HUES64 (cell line): ENCODE data around the gene SHD.
"Not testable (repeated sequence)": the region's sequence is repeated elsewhere in the genome, so short reads cannot be mapped to it uniquely, and the experiment has no call there.

ENCODE experiments used
- H3K27ac ChIP-seq: 2 replicates; pipeline ENCODE4 v1.7.0; 2013; ENCODE audit warnings: low read depth, low read length, inconsistent platforms
- H3K27me3 ChIP-seq: 2 replicates; pipeline ENCODE4 v1.6.1; 2013; ENCODE audit warnings: mild to moderate bottlenecking, low read length; ENCODE audit not compliant: insufficient read depth
- H3K36me3 ChIP-seq: 2 replicates; pipeline ENCODE4 v1.6.1; 2013; ENCODE audit warnings: mild to moderate bottlenecking, low read length; ENCODE audit not compliant: insufficient read depth
- H3K4me1 ChIP-seq: 2 replicates; pipeline ENCODE4 v1.6.1; 2013; ENCODE audit warnings: mild to moderate bottlenecking, low read length, moderate library complexity; ENCODE audit not compliant: insufficient read depth
- H3K4me3 ChIP-seq: 2 replicates; pipeline ENCODE4 v1.5.1; 2013; ENCODE audit warnings: mild to moderate bottlenecking, low read length, moderate library complexity
- H3K9ac ChIP-seq: 2 replicates; pipeline ENCODE4 v1.6.1; 2013; ENCODE audit warnings: mild to moderate bottlenecking, low read depth, low read length
- H3K9me3 ChIP-seq: 2 replicates; pipeline ENCODE4 v1.6.1; 2013; ENCODE audit warnings: low read depth, low read length; ENCODE audit not compliant: insufficient read depth
- WGBS: fragments of 150-250, 120-280 bp; methylation state at CpG from one replicate; pipeline ENCODE4 v1.1.7; 2013; ENCODE audit warnings: missing lambda C conversion rate; 5-methylcytosine and 5-hydroxymethylcytosine counted together

SHD gene

GRCh38 chr19:4286141-4286540, 7.1 kb downstream of the SHD start:
- peaks cover 11% of the 10 kb centered on the region for H3K27me3 ChIP-seq
- H3K9me3 ChIP-seq, H3K9ac ChIP-seq, H3K36me3 ChIP-seq, H3K4me3 ChIP-seq, H3K4me1 ChIP-seq, H3K27ac ChIP-seq: not testable (repeated sequence)
- WGBS, result 97% methylated on average over 4 of the region's 4 CpGs

DNA sequence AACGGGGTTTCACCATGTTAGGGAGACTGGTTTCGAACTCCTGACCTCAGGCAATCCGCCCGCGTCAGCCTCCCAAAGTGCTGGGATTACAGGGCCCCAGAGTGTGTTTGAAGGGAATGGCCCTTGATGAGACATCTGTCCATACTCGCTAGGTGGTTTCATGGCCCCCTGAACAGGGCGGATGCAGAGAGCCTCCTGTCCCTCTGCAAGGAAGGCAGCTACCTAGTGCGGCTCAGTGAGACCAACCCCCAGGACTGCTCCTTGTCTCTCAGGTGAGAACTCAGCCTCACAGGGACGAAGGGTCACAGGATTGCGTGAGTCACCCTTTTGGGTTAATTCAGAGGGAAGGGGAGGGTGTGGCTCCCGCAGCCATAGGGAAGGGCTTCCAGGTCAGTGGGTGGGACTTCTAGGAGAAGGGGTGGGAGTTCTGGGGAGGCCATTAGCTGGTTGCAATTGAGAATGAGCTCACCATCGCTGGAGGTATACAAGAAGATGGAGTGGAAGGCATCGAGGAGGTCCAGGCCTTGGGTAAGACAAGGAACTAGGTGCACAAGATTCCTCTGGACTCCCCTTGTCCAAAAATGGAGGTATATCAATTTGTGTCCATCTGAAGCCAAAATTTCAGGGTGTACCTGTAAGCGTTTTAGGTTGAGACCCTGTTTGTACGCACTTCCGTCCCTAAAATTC, 9.2 kb downstream of the SHD start:
- no peak overlapping the region for H3K27ac ChIP-seq
- WGBS, result 83% methylated on average over 16 of the region's 16 CpGs
- no peaks in the 10 kb centered on the region for H3K27me3 ChIP-seq
- peaks cover 2% of the 10 kb centered on the region; the same call in 1 of the 2 replicates for H3K4me1 ChIP-seq
- H3K4me3 ChIP-seq, result no peak overlapping the region
- H3K9ac ChIP-seq, result no peak overlapping the region
- no peaks in the 10 kb centered on the region for H3K36me3 ChIP-seq
- no peaks in the 10 kb centered on the region for H3K9me3 ChIP-seq

DNA sequence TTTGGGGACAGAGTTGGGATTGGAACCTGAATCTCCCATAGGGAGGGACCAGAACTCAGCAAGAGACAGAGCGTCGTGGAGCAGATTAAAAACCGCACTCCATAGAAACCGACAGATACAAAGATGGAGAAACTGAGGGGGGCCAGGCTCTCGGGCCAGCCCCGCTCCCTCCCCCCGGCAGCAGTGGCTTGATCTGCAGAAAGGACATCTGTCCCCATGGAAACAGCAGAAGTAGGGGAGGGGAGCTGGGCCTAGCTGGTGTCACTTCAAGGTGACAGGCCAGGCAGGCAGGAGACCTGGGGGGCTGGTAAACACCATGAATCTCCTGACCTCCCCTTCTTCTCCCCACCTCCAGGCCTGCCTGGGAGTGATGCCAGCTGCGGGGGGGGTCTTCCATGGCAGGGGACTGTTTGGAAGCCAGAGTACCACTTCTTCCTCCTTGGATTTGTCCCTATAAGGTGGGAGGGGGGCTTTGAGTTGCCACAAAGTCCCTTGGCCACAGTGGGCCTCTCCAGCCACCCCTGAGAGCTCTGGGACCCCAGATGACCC, 12.2 kb downstream of the SHD start:
- no peaks in the 10 kb centered on the region for H3K4me1 ChIP-seq
- H3K9me3 ChIP-seq, result no peaks in the 10 kb centered on the region
- no peaks in the 10 kb centered on the region for H3K27me3 ChIP-seq
- 86% methylated on average over 8 of the region's 8 CpGs for WGBS
- H3K4me3 ChIP-seq, result no peak overlapping the region
- H3K27ac ChIP-seq, result no peak overlapping the region
- H3K36me3 ChIP-seq, result no peaks in the 10 kb centered on the region
- H3K9ac ChIP-seq, result no peak overlapping the region

GRCh38 chr19:4292515-4292914, 13.4 kb downstream of the SHD start:
- no peaks in the 10 kb centered on the region for H3K4me1 ChIP-seq
- H3K9ac ChIP-seq, result no peak overlapping the region
- no peak overlapping the region for H3K27ac ChIP-seq
- H3K9me3 ChIP-seq, result no peaks in the 10 kb centered on the region
- 91% methylated on average over 15 of the region's 15 CpGs for WGBS
- H3K36me3 ChIP-seq, result no peaks in the 10 kb centered on the region
- H3K4me3 ChIP-seq, result no peak overlapping the region
- H3K27me3 ChIP-seq, result no peaks in the 10 kb centered on the region

DNA sequence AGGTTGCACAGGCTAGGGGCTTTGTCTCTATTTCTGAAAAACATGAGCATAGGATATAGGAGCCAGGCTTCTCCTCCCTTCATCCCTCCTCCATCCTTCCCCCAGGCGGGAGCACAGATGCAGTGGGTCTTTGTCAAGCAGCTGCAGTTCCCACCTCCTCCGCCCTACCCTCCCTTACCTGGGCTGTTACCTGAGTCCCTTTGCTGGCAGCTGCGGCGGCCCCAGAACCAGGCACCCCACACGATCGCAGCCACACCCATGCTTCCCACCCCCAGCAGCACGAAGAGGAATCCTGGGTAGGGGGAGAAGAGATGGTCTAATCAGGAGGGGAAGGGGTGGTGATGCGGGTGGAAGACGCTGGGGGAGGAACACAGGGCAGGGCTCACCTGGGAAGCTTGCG, 15.3 kb downstream of the SHD start:
- WGBS, result 63% methylated on average over 8 of the region's 10 CpGs
- Histone ChIP-seq H3K27ac (no peak overlapping the region), H3K9me3 (no peaks in the 10 kb centered on the region), H3K9ac (no peak overlapping the region), H3K27me3 (no peaks in the 10 kb centered on the region), H3K4me1 (no peaks in the 10 kb centered on the region), H3K4me3 (no peak overlapping the region), H3K36me3 (no peaks in the 10 kb centered on the region)

- Histone ChIP-seq H3K27ac (no peak overlapping the region), H3K4me3 (no peak overlapping the region), H3K9ac (no peak overlapping the region), H3K4me1 (no peaks in the 10 kb centered on the region), H3K9me3 (no peaks in the 10 kb centered on the region), H3K36me3 (no peaks in the 10 kb centered on the region), H3K27me3 (no peaks in the 10 kb centered on the region)
- 73% methylated on average over 9 of the region's 14 CpGs for WGBS
Measured at GRCh38 chr19:4295972-4296771, 17.1 kb downstream of the SHD start.

GRCh38 chr19:4297901-4298809, 19.1 kb downstream of the SHD start:
- H3K4me3 ChIP-seq, result no peak overlapping the region
- peaks cover 6% of the 10 kb centered on the region; the same call in 1 of the 2 replicates for H3K4me1 ChIP-seq
- H3K9ac ChIP-seq, result no peak overlapping the region
- 85% methylated on average over 27 of the region's 27 CpGs for WGBS
- no peaks in the 10 kb centered on the region for H3K9me3 ChIP-seq
- no peaks in the 10 kb centered on the region for H3K27me3 ChIP-seq
- no peak overlapping the region for H3K27ac ChIP-seq
- H3K36me3 ChIP-seq, result no peaks in the 10 kb centered on the region

DNA sequence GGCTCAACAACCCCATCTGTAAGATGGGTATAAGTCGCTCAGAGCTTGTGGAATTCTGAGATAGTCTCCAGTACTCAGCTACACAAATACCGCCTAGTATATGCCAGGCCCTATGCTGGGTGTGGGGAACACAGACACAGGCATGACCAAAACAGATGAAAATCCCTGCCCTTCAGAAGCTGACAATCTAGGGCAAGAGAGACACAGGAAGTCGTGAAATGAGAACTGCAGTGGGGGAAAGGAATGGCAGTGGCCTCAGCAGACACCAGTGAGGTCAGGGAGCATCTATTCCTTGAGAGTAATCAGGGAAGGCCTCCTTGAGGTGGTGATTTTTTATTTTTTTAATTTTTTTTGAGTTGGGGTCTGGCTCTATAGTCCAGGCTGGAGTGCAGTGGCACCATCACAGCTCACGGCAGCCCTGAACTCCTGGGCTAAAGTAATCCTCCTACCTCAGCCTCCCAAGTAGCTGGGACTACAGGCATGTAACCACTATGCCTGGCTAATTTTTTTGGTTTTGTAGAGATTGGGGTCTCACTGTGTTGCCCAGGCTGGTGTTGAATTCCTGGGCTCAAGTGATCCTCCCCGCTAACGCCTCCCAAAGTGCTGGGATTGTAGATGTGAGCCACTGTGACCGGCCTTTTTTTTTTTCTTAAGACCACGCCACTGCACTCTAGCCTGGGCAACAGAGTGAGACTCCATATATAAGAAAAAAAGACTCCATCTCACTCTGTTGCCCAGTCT, 19.9 kb downstream of the SHD start:
- Histone ChIP-seq H3K4me3 (no peak overlapping the region), H3K27me3 (no peaks in the 10 kb centered on the region), H3K9me3 (no peaks in the 10 kb centered on the region), H3K9ac (no peak overlapping the region), H3K27ac (no peak overlapping the region), H3K4me1 (peaks cover 6% of the 10 kb centered on the region; the same call in 1 of the 2 replicates), H3K36me3 (no peaks in the 10 kb centered on the region)
- WGBS, result 92% methylated on average over 8 of the region's 8 CpGs

- Histone ChIP-seq H3K4me3 (no peak overlapping the region), H3K27me3 (no peaks in the 10 kb centered on the region), H3K4me1 (peaks cover 9% of the 10 kb centered on the region), H3K36me3 (no peaks in the 10 kb centered on the region), H3K9ac (no peak overlapping the region), H3K9me3 (no peaks in the 10 kb centered on the region), H3K27ac (no peak overlapping the region)
- 95% methylated on average over 3 of the region's 3 CpGs for WGBS
Measured at GRCh38 chr19:4300589-4300988, 21.5 kb downstream of the SHD start.

DNA sequence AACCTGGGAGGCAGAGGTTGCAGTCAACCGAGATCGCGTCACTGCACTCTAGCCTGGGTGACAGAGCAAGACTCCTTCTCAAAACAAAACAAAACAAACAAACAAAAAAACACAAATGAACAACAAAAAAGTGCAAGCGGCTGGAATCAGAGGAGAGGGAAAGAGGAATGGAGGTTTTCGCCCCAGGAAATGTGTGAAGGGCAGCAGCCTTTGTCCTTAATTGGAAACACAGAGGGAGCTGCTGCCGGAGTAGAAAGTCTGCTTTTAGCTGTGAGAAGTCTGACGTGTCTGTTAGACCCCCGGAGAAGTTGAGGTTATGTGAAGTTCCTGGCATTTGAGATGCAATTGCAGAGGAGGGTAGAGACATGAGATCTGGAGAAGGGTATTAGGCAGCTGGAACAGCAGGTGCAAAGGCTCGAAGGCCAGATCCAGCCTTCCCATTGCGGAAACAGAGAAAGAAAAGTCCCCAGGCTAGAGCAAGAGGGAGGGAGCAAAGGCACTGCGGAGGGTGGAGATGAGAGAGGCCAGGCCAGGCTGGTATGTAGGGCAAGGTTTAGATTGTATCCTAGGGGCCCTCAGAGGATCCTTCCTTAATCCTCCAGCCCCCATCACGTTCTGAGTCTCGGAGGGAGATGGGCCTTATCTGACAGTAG, 22.6 kb downstream of the SHD start:
- no peak overlapping the region for H3K27ac ChIP-seq
- peaks cover 6% of the 10 kb centered on the region for H3K36me3 ChIP-seq
- H3K9me3 ChIP-seq, result no peaks in the 10 kb centered on the region
- WGBS, result 56% methylated on average over 12 of the region's 13 CpGs
- H3K9ac ChIP-seq, result no peak overlapping the region
- H3K27me3 ChIP-seq, result no peaks in the 10 kb centered on the region
- peaks cover 9% of the 10 kb centered on the region for H3K4me1 ChIP-seq
- H3K4me3 ChIP-seq, result no peak overlapping the region
